HEK293 (cell line): Measurements from ENCODE around the gene FGD5.

Experiments
- CTCF ChIA-PET: fragments of 350-600 bp; formaldehyde crosslinking; extraction: SDS; loops from one replicate; lab custom pipeline; 2021; ENCODE audit warnings: antibody characterized with exemption; lab: Yijun Ruan, JAX
- POLR2A ChIA-PET: fragments of 300-600 bp; formaldehyde crosslinking; extraction: SDS; loops from one replicate; lab custom pipeline; 2020; ENCODE audit warnings: antibody characterized with exemption, inconsistent platforms; lab: Yijun Ruan, JAX
- H3K27ac ChIP-seq: fragments of 200-500 bp; sonication (Bioruptor generic); 2 replicates; pipeline ENCODE4 v1.5.1; 2014; ENCODE audit warnings: low read depth, low read length, control low read depth, inconsistent platforms; ENCODE audit errors: extremely low read depth
- H3K36me3 ChIP-seq, 2 experiments: fragments of 200-500 bp in 1 of 2; sonication (Bioruptor generic) in 1 of 2; 1 replicate in 1 of 2; 2 replicates in 1 of 2; pipeline ENCODE4 v1.5.1; 2014 to 2017; ENCODE audit warnings: inconsistent platforms in 2 of 2, low read length in 2 of 2; ENCODE audit not compliant: control insufficient read depth in 2 of 2, insufficient read depth in 1 of 2
- H3K4me1 ChIP-seq: fragments of 200-500 bp; sonication (Bioruptor generic); 2 replicates; pipeline ENCODE4 v1.5.1; 2014; ENCODE audit warnings: mild to moderate bottlenecking, low read length, inconsistent platforms; ENCODE audit not compliant: control insufficient read depth, insufficient read depth
- H3K4me3 ChIP-seq: 2 replicates; pipeline ENCODE4 v1.5.1; 2011; ENCODE audit warnings: low read depth, mild to moderate bottlenecking, control low read depth, low read length, moderate library complexity
- H3K9me3 ChIP-seq: fragments of 200-500 bp; sonication (Bioruptor generic); 2 replicates; pipeline ENCODE4 v1.5.1; 2014; ENCODE audit warnings: low read depth, low read length, inconsistent platforms; ENCODE audit not compliant: control insufficient read depth, insufficient read depth
- BCL6B ChIP-seq: fragments of 450-650 bp; formaldehyde crosslinking; IDR thresholded peaks from 2 replicates; pipeline ENCODE4 v1.5.1; 2017; ENCODE audit warnings: missing biosample characterization, missing genetic modification characterization
- GLI2 ChIP-seq: fragments of 450-650 bp; formaldehyde crosslinking; IDR thresholded peaks from 2 replicates; pipeline ENCODE4; 2017; ENCODE audit warnings: missing biosample characterization, missing genetic modification characterization, low read depth, borderline replicate concordance
- GLIS1 ChIP-seq: fragments of 450-650 bp; formaldehyde crosslinking; IDR thresholded peaks from 2 replicates; pipeline ENCODE4 v1.5.1; 2016; ENCODE audit warnings: missing biosample characterization, missing genetic modification characterization
- OSR2 ChIP-seq: fragments of 450-650 bp; formaldehyde crosslinking; IDR thresholded peaks from 2 replicates; pipeline ENCODE4 v1.5.1; 2016; ENCODE audit warnings: missing biosample characterization, missing genetic modification characterization
- PRDM1 ChIP-seq: fragments of 450-650 bp; formaldehyde crosslinking; IDR thresholded peaks from 2 replicates; pipeline ENCODE4; 2016; ENCODE audit warnings: missing biosample characterization, missing genetic modification characterization
- RBAK ChIP-seq: fragments of 450-650 bp; formaldehyde crosslinking; IDR thresholded peaks from 2 replicates; pipeline ENCODE4 v1.5.1; 2016; ENCODE audit warnings: missing biosample characterization, missing genetic modification characterization
- ZBTB6 ChIP-seq: fragments of 450-650 bp; formaldehyde crosslinking; IDR thresholded peaks from 2 replicates; pipeline ENCODE4 v1.5.1; 2017; ENCODE audit warnings: missing biosample characterization, missing genetic modification characterization
- ZNF121 ChIP-seq: fragments of 450-650 bp; formaldehyde crosslinking; IDR thresholded peaks from 2 replicates; pipeline ENCODE4 v1.5.1; 2016; ENCODE audit warnings: missing biosample characterization, missing genetic modification characterization
- ZNF138 ChIP-seq: fragments of 450-650 bp; formaldehyde crosslinking; IDR thresholded peaks from 2 replicates; pipeline ENCODE4 v1.5.1; 2016; ENCODE audit warnings: missing biosample characterization, missing genetic modification characterization, borderline replicate concordance
- ZNF157 ChIP-seq: fragments of 450-650 bp; formaldehyde crosslinking; IDR thresholded peaks from 2 replicates; pipeline ENCODE4 v1.5.1; 2016; ENCODE audit warnings: missing biosample characterization, missing genetic modification characterization
- ZNF324 ChIP-seq: fragments of 450-650 bp; formaldehyde crosslinking; IDR thresholded peaks from 2 replicates; pipeline ENCODE4 v1.5.1; 2016; ENCODE audit warnings: missing biosample characterization, missing genetic modification characterization
- ZNF350 ChIP-seq: fragments of 450-650 bp; formaldehyde crosslinking; IDR thresholded peaks from 2 replicates; pipeline ENCODE4 v1.5.0; 2017; ENCODE audit warnings: missing biosample characterization, mild to moderate bottlenecking, missing genetic modification characterization
- ZNF362 ChIP-seq: fragments of 450-650 bp; formaldehyde crosslinking; IDR thresholded peaks from 2 replicates; pipeline ENCODE4 v1.5.1; 2016; ENCODE audit warnings: missing biosample characterization, missing genetic modification characterization
- ZNF398 ChIP-seq: fragments of 450-650 bp; formaldehyde crosslinking; IDR thresholded peaks from 2 replicates; pipeline ENCODE4 v1.5.1; 2017; ENCODE audit warnings: missing biosample characterization, missing genetic modification characterization
- ZNF416 ChIP-seq: fragments of 450-650 bp; formaldehyde crosslinking; IDR thresholded peaks from 2 replicates; pipeline ENCODE4 v1.5.1; 2016; ENCODE audit warnings: missing biosample characterization, missing genetic modification characterization
- ZNF544 ChIP-seq: fragments of 450-650 bp; formaldehyde crosslinking; IDR thresholded peaks from 2 replicates; pipeline ENCODE4 v1.5.0; 2017; ENCODE audit warnings: missing biosample characterization, missing genetic modification characterization
- ZNF555 ChIP-seq: fragments of 450-650 bp; formaldehyde crosslinking; conservative IDR thresholded peaks from 2 replicates; pipeline ENCODE4 v1.5.1; 2017; ENCODE audit warnings: missing biosample characterization, mild to moderate bottlenecking, missing genetic modification characterization, inconsistent platforms
- ZNF571 ChIP-seq: fragments of 450-650 bp; formaldehyde crosslinking; IDR thresholded peaks from 2 replicates; pipeline ENCODE4 v1.5.0; 2017; ENCODE audit warnings: missing biosample characterization, missing genetic modification characterization
- ZNF623 ChIP-seq: fragments of 450-650 bp; formaldehyde crosslinking; IDR thresholded peaks from 2 replicates; pipeline ENCODE4 v1.5.1; 2016; ENCODE audit warnings: missing biosample characterization, missing genetic modification characterization
- ZNF658 ChIP-seq: fragments of 450-650 bp; formaldehyde crosslinking; IDR thresholded peaks from 2 replicates; pipeline ENCODE4; 2016; ENCODE audit warnings: missing biosample characterization, missing genetic modification characterization
- ZNF704 ChIP-seq: fragments of 450-650 bp; formaldehyde crosslinking; IDR thresholded peaks from 2 replicates; pipeline ENCODE4 v1.5.1; 2016; ENCODE audit warnings: missing biosample characterization, missing genetic modification characterization
- ZNF777 ChIP-seq: fragments of 450-650 bp; formaldehyde crosslinking; IDR thresholded peaks from 2 replicates; pipeline ENCODE4 v1.5.1; 2017; ENCODE audit warnings: missing biosample characterization, missing genetic modification characterization, borderline replicate concordance
- ZNF785 ChIP-seq: fragments of 450-650 bp; formaldehyde crosslinking; IDR thresholded peaks from 2 replicates; pipeline ENCODE4 v1.5.1; 2016; ENCODE audit warnings: missing biosample characterization, missing genetic modification characterization
- ZNF791 ChIP-seq: fragments of 450-650 bp; formaldehyde crosslinking; IDR thresholded peaks from 2 replicates; pipeline ENCODE4 v1.5.1; 2016; ENCODE audit warnings: missing biosample characterization, missing genetic modification characterization
- ZXDB ChIP-seq: fragments of 450-650 bp; formaldehyde crosslinking; IDR thresholded peaks from 2 replicates; pipeline ENCODE4 v1.5.1; 2016; ENCODE audit warnings: missing biosample characterization, missing genetic modification characterization
- TF ChIP-seq, protein P1 (sequence below): fragments of 450-650 bp; formaldehyde crosslinking; IDR thresholded peaks from 2 replicates; pipeline ENCODE4 v1.5.1; 2016; ENCODE audit warnings: missing biosample characterization, missing genetic modification characterization

The FGD5 gene

GRCh38 chr3:14933820-14934425 lies 115.2 kb downstream of the FGD5 start:
- ChIA-PET CTCF (interaction anchor here (3.1 kb wide), 1 partner anchor 12 kb away, joined by 16 read pairs; no protein-coding TSS in a partner anchor), POLR2A (interaction anchor here (0.9 kb wide), 1 partner anchor 13 kb away, joined by 4 read pairs; no protein-coding TSS in a partner anchor)
- no peak overlapping the region for H3K27ac ChIP-seq
- TF ChIP-seq ZNF324 (no peak), GLIS1 (tag by site-specific recombination) (no peak), GLI2 (tag by site-specific recombination) (no peak), ZXDB (no peak), ZNF791 (no peak), RBAK (no peak), ZNF416 (tag by site-specific recombination) (no peak), ZNF362 (no peak), ZNF571 (no peak), ZNF777 (no peak), ZNF544 (no peak), PRDM1 (tag by site-specific recombination) (no peak), ZNF555 (tag by site-specific recombination) (no peak), ZBTB6 (tag by site-specific recombination) (no peak), ZNF704 (no peak), ZNF157 (tag by site-specific recombination) (no peak)
- TF ChIP-seq, protein P1, sequence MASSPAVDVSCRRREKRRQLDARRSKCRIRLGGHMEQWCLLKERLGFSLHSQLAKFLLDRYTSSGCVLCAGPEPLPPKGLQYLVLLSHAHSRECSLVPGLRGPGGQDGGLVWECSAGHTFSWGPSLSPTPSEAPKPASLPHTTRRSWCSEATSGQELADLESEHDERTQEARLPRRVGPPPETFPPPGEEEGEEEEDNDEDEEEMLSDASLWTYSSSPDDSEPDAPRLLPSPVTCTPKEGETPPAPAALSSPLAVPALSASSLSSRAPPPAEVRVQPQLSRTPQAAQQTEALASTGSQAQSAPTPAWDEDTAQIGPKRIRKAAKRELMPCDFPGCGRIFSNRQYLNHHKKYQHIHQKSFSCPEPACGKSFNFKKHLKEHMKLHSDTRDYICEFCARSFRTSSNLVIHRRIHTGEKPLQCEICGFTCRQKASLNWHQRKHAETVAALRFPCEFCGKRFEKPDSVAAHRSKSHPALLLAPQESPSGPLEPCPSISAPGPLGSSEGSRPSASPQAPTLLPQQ (tag by site-specific recombination): no peak
- peaks cover 3% of the 10 kb centered on the region; the same call in 1 of the 2 replicates for H3K4me1 ChIP-seq
- H3K4me3 ChIP-seq: no peak overlapping the region
- H3K9me3 ChIP-seq: no peaks in the 10 kb centered on the region
- no peaks in the 10 kb centered on the region for H3K36me3 ChIP-seq

DNA sequence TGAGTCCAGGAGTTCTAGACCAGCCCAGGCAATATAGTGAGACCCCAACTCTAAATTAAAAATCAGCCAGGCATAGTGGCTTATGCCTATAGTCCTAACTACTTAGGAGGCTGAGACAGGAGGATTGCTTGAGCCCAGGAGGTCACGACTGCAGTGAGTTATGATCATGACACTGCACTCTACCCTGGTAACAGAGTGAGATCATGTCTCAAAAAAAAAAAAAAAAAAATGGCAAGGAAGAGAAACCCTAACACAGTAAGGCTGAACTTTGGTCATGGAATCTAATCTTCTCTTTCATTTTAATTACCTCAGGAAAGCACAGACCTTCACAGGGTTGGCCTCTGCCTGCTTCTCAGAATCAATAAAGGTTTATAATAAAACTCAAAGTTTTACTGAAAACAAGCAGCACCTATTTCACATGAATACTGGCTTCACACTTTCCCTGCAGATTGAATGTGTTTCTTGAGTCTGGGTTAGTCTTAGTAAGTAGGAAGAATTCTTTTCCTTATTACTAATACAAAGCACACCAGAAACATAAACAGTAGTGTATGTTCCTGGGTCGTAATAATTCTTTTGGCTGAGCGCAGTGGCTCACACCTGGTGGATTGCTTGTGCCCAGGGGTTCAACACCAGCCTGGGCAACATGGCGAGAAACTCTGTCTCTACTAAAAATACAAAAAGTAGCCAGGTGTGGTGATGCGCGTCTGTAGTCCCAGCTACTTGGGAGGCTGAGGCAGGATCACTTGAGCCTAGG lies 117.0 kb downstream of the FGD5 start:
- ChIA-PET CTCF (no interaction called here), POLR2A (no interaction called here)
- no peak overlapping the region for H3K4me3 ChIP-seq
- peaks cover 3% of the 10 kb centered on the region; the same call in 1 of the 2 replicates for H3K4me1 ChIP-seq
- no peak overlapping the region for H3K27ac ChIP-seq
- no peak for TF ChIP-seq ZNF138 (tag by site-specific recombination)
- TF ChIP-seq ZNF350 (tag by site-specific recombination): no peak
- TF ChIP-seq PRDM1 (tag by site-specific recombination): no peak
- TF ChIP-seq ZNF658 (tag by site-specific recombination): no peak
- no peak for TF ChIP-seq ZNF121 (tag by site-specific recombination)
- no peak for TF ChIP-seq ZNF785 (tag by site-specific recombination)
- no peak for TF ChIP-seq ZNF623
- TF ChIP-seq OSR2: no peak
- no peak for TF ChIP-seq ZNF398 (tag by site-specific recombination)
- no peak for TF ChIP-seq BCL6B (tag by site-specific recombination)
- H3K36me3 ChIP-seq: no peaks in the 10 kb centered on the region
- no peaks in the 10 kb centered on the region for H3K9me3 ChIP-seq
